Keratinocyte (primary cell): ENCODE measurements around the gene SMTNL1. TPM values are rescaled to one million over a fixed set of nuclear protein-coding genes. Genes with fewer than 3 reads are reported as not detected.
A peak's percentile ranks its signal among the peaks of the same experiment; 100 is the strongest.
"Not testable (repeated sequence)": the region's sequence is repeated elsewhere in the genome, so short reads cannot be mapped to it uniquely, and the experiment has no call there.

ENCODE experiments used
- DNase-seq: peaks from one replicate; pipeline ENCODE4 v3.0.0-alpha.2; 2011; ENCODE audit warnings: low read depth, missing footprints, low spot score
- FAIRE-seq: peaks from 2 replicates; lab custom pipeline; 2011; peaks lifted over from hg19 to GRCh38; lab: Jason Lieb, UNC
- H2AFZ ChIP-seq: 2 replicates; pipeline ENCODE4 v1.6.0; 2012; ENCODE audit warnings: low read length, control low read depth, inconsistent platforms; ENCODE audit not compliant: control insufficient read depth
- H3K27ac ChIP-seq: 2 replicates; pipeline ENCODE4 v1.5.1; 2011; ENCODE audit warnings: low read length; ENCODE audit not compliant: control insufficient read depth, insufficient read depth
- H3K27me3 ChIP-seq: 3 replicates; pipeline ENCODE4 v1.6.0; 2011; ENCODE audit warnings: low read length; ENCODE audit not compliant: control insufficient read depth, insufficient read depth; ENCODE audit errors: extremely low read depth
- H3K36me3 ChIP-seq, 2 experiments: 2 replicates in 1 of 2; 3 replicates in 1 of 2; pipeline ENCODE4 v1.5.1; 2011; ENCODE audit warnings: low read length in 2 of 2, mild to moderate bottlenecking in 1 of 2; ENCODE audit not compliant: control insufficient read depth in 2 of 2, insufficient read depth in 2 of 2; ENCODE audit errors: extremely low read depth in 1 of 2
- H3K4me1 ChIP-seq: 3 replicates; pipeline ENCODE4 v1.5.1; 2011; ENCODE audit warnings: low read length; ENCODE audit not compliant: control insufficient read depth, insufficient read depth; ENCODE audit errors: extremely low read depth
- H3K4me2 ChIP-seq: 3 replicates; pipeline ENCODE4 v1.6.0; 2011; ENCODE audit warnings: low read depth, low read length; ENCODE audit not compliant: control insufficient read depth, insufficient read depth; ENCODE audit errors: extremely low read depth
- H3K4me3 ChIP-seq, 3 experiments: fragments of 200-600 bp in 1 of 3; sonication (generic) in 1 of 3; 2 replicates in 2 of 3; 3 replicates in 1 of 3; pipeline ENCODE4 v1.5.1; 2011 to 2016; ENCODE audit warnings: low read length in 3 of 3, mild to moderate bottlenecking in 3 of 3, control low read depth in 2 of 3, inconsistent platforms in 1 of 3, low read depth in 1 of 3, mixed read lengths in 1 of 3, mixed run types in 1 of 3, moderate library complexity in 1 of 3; ENCODE audit not compliant: control insufficient read depth in 2 of 3, insufficient read depth in 2 of 3; ENCODE audit errors: extremely low read depth in 1 of 3
- H3K79me2 ChIP-seq: 2 replicates; pipeline ENCODE4 v1.6.0; 2012; ENCODE audit warnings: low read length; ENCODE audit not compliant: control insufficient read depth, insufficient read depth
- H3K9ac ChIP-seq: 3 replicates; pipeline ENCODE4 v1.6.0; 2011; ENCODE audit warnings: low read length; ENCODE audit not compliant: control insufficient read depth, insufficient read depth; ENCODE audit errors: extremely low read depth
- H3K9me1 ChIP-seq: 3 replicates; pipeline ENCODE4 v1.6.0; 2011; ENCODE audit warnings: low read length; ENCODE audit not compliant: control insufficient read depth, insufficient read depth; ENCODE audit errors: extremely low read depth
- H3K9me3 ChIP-seq: 2 replicates; pipeline ENCODE4 v1.5.1; 2012; ENCODE audit warnings: low read depth, low read length; ENCODE audit not compliant: control insufficient read depth
- H4K20me1 ChIP-seq: 3 replicates; pipeline ENCODE4 v1.6.0; 2011; ENCODE audit warnings: low read length; ENCODE audit not compliant: control insufficient read depth, insufficient read depth; ENCODE audit errors: extremely low read depth
- CTCF ChIP-seq, 3 experiments: IDR thresholded peaks in 1 of 3; conservative IDR thresholded peaks in 1 of 3; optimal IDR thresholded peaks in 1 of 3; 2 replicates in 2 of 3; 3 replicates in 1 of 3; pipeline versions ENCODE3 to v1.5.1; 2011; ENCODE audit warnings: low read length in 3 of 3, mild to moderate bottlenecking in 3 of 3, moderate library complexity in 2 of 3, control low read depth in 1 of 3, inconsistent platforms in 1 of 3; ENCODE audit not compliant: insufficient read depth in 2 of 3; ENCODE audit errors: extremely low read depth in 1 of 3
- EZH2 ChIP-seq: IDR thresholded peaks from one replicate; pipeline ENCODE4 v1.6.1; 2012; ENCODE audit warnings: inconsistent platforms, mild to moderate bottlenecking, low read length, moderate library complexity
- dilution Hi-C: fragments of 300-500 bp; cut with MboI; formaldehyde crosslinking; loops from one replicate; pipeline ENCODE4 v1.7.0; 2020; ENCODE audit warnings: low sequenced_read_pairs; ENCODE audit not compliant: extremely low pct_ligation_motif_present
- polyA plus RNA-seq, 5 experiments: library from polyadenylated mRNA; depleted of rRNA in 3 of 5; stranded (reverse) in 3 of 5; stranded (forward) in 1 of 5; unstranded in 1 of 5; fragments of >200 nt; gene quantifications; 1 replicate in 1 of 5; 2 replicates in 3 of 5; 3 replicates in 1 of 5; pipeline versions ENCODE4 v1.2.1 to v1.2.3, GENCODE V29; 2011 to 2012; ENCODE audit warnings: missing spikeins in 2 of 5, low read depth in 1 of 5, low replicate concordance in 1 of 5

SMTNL1 gene
- polyA plus RNA-seq, 1 donor (not counting 4 experiments of a cell fraction or from before 2014, with no cell fraction given): not detected

- Histone ChIP-seq H3K27ac (peak within 1 kb of the TSS; percentile 74), H3K4me2 (peak within 1 kb of the TSS; percentile 91), H3K9me1 (no peaks in the 10 kb centered on the region), H4K20me1 (no peaks in the 10 kb centered on the region), H2AFZ (peak within 1 kb of the TSS; percentile 97), H3K9me3 (no peaks in the 10 kb centered on the region), H3K27me3 (no peaks in the 10 kb centered on the region), H3K9ac (peak within 1 kb of the TSS; percentile 83), H3K79me2 (peaks cover 20% of the 10 kb centered on the region), H3K36me3 (peaks cover 2 to 8% of the 10 kb centered on the region in 2 experiments), H3K4me1 (peaks cover 14% of the 10 kb centered on the region), H3K4me3 (peak within 1 kb of the TSS; percentile 61 to 96 (median 95))
- dilution Hi-C loops: no loop called here
- peak; percentile 98 for DNase-seq
- TF ChIP-seq EZH2 (no peak), CTCF (optimal IDR thresholded peaks at IDR 0.05 in 1 of 3, IDR thresholded peaks at IDR 0.05 in 1 of 3, conservative IDR thresholded peaks at IDR 0.05 in 1 of 3; ENCODE audit: extremely low read depth in 1 of 3, insufficient read depth in 2 of 3, low read length in 3 of 3) (no peak)
- FAIRE-seq: peak; percentile 71
Measured at GRCh38 chr11:57530596-57531507, 6.5 kb upstream of the SMTNL1 start, which contains the start of gene TIMM10. Gene TIMM10, minus strand, starts transcription at chr11:57530754. Its CDS starts 565 bp downstream, at chr11:57530189.

DNA sequence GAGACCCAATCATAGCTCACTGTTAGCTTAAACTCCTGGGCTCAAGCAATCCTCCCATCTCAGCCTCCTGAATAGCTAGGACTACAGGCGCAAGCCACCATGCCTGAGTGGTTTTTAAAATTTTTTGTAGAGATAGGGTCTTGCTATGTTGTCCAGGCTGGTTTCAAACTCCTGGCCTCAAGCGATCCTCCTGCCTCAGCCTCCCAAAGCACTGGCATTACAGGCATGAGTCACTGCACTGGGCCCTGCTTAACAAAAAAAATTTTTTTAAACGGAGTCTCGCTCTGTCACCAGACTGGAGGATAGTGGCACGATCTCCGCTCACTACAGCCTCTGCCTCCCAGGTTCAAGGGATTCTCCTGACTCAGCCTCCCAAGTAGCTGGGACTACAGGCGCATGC lies 2.9 kb upstream of the SMTNL1 start:
- H3K4me2 ChIP-seq, H3K9me3 ChIP-seq, FAIRE-seq, dilution Hi-C loops, H2AFZ ChIP-seq, H4K20me1 ChIP-seq, DNase-seq, H3K9ac ChIP-seq, H3K36me3 ChIP-seq, H3K27ac ChIP-seq, H3K4me3 ChIP-seq, H3K27me3 ChIP-seq, H3K79me2 ChIP-seq, H3K9me1 ChIP-seq: not testable (repeated sequence)
- peaks cover 16% of the 10 kb centered on the region for H3K4me1 ChIP-seq
